Forelimb muscle (tissue), 1 donor: Measurements from ENCODE around the gene ADAM21. TPM values are rescaled to one million over a fixed set of nuclear protein-coding genes. Genes with fewer than 3 reads are reported as not detected.
A peak's percentile ranks its signal among the peaks of the same experiment; 100 is the strongest.
"Not testable (repeated sequence)": the region's sequence is repeated elsewhere in the genome, so short reads cannot be mapped to it uniquely, and the experiment has no call there.

Experiments used
- DNase-seq: peaks from one replicate; pipeline ENCODE4 v3.0.0-alpha.2; 2013; ENCODE audit warnings: low read depth
- polyA plus RNA-seq: library from polyadenylated mRNA; unstranded; fragments of 120-200 nt; gene quantifications from one replicate; pipeline ENCODE4 v1.2.1, GENCODE V29; 2013; ENCODE audit not compliant: insufficient read length

ADAM21 gene
- 0.32 TPM for polyA plus RNA-seq

DNA sequence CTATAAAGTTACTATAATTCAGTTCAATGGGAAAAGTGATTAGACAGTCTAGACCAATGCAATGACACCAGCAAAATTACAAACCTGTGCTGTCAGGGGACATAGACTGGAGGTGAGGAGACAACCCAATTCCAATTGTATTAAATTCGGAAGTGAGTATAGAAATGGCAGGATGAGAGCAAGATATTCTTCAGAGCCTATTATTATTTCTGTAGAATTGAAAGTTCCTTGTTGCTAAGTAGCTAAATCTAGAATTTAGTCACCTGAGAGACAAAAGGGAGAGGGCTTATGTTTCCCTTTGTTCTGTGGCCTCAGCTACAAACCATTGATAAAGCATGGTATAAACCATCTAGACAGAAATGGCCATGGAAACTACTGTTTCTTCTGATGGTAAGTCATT is at the start of gene ADAM21:
TSS of gene ADAM21 (plus strand) at position 301 of the 400 bp plus-strand sequence. CDS start 5,326 bp downstream, outside the sequence.
- no peak for DNase-seq

DNA sequence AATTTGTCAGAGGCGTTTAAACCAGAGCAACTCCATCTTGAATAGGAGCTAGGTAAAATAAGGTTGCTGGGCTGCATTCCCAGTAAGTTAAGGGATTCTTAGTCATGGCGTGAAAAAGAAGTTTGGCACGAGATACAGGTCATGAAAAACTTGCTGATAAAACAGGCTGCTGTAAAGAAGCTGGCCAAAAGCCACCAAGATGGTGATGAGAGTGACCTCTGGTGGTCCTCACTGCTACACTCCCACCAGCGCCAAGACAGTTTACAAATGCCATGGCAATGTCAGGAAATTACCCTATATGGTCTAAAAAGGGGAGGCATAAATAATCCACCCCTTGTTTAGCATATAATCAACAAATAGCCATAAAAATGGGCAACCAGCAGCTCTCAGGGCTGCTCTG is 48.6 kb upstream of the ADAM21 start:
- DNase-seq = not testable (repeated sequence)

DNA sequence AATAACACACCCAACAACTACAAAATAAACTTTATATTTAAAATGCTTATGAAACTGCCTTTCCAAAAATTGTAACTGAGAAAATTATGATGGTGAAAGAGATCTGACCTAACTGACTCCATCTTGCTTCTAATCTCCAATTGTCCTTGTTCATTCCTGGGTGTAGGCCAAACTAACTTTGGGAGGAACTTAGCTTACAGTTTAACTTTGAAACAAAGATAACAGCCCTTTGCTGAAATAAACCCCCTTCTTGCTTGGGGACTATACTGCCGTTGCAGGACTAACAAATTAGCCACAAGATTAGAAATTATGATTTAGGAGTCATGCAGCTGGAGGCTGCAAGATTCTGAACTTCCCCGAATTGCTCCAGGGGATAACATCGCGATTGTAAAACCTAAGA is 45.8 kb upstream of the ADAM21 start:
- DNase-seq = not testable (repeated sequence)

DNA sequence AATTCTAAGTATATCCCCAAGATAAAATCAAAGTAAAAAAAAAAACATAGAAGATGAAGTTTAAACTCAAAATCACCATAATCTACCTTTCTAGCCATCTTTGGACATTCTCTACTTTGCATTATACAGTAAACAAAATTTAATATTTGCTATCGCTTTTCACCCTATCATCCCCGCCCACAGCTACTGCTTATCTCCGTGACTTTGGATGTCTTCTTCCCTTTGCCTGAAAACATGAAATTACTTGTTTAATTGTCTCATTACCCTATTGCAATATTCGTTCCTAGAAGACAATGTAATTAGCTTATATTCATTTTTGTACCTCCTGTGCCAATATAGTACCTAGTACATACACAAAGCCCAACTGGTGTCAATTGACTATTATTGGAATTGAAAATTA is 44.4 kb upstream of the ADAM21 start:
- DNase-seq = no peak

DNA sequence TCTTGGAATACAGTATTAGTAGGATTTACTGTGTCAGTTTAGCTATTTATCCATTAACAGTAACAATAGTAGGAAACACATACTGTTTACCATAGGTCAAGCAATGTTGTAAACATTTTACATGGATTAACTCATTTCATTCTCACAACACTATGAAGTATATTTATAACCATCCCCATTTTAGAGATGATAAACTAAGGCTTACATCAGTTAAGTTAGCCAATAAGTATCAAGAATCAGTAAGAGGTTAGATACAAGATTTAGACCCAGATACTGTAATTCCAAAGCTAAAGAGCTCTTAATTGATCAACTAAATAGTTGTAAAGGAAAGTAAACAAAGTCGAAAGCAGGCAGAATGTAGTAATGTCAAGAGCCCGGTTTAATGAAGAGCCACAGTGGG is 36.2 kb upstream of the ADAM21 start:
- DNase-seq = no peak

DNA sequence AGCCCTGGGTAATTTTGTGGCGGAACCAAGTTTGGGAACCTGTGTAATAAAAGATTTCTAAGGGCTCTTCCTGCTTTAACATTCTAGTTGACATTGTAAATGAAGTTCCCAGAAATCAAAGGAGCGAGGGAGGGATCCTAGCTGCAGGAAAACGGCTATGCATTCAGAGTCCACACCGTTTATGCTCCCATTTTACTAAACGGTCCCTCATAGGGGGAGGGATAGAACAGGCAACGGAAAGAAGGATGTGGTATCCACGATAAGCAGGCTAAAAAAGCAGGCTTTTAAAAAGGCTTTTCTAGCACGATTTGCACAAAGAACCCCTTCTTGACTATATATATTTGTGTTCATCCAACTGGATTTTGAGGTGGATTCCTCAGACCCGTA is 35.6 kb upstream of the ADAM21 start:
- no peak for DNase-seq

DNA sequence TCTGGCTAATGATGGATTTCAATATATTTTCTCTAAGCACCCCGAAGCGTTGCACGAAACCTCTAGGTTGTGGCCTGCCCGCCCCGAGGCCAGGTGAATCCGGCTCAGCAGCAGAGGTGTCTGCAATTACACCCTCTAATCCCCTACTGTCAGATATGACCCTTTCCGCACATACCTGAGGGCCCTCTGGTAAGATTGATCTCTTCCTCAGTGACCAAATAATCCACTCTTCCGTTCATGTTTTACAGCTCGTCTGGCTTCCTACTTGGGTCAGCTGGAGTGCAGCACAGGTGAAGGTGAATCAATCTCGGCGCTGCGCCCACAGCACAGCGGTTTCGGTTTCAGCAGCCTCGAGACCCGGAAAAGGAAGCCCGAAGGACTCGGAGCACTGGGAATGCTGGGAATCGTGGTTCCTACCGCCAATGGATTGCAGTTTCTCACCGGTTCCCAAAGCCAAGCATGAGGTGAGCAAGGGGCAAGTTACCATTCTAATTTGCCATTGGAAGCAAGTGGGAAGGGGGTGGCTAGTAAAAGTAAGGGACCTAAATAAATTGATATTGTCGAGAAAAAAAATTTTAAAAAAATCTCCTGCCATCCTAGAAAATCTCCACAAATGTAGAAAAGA is 35.1 kb upstream of the ADAM21 start, which contains the start of gene SYNJ2BP:
TSS of gene SYNJ2BP (minus strand) at position 366 of the 625 bp plus-strand sequence. CDS start at position 239, 127 bp downstream.
- DNase-seq = peak; percentile 36

DNA sequence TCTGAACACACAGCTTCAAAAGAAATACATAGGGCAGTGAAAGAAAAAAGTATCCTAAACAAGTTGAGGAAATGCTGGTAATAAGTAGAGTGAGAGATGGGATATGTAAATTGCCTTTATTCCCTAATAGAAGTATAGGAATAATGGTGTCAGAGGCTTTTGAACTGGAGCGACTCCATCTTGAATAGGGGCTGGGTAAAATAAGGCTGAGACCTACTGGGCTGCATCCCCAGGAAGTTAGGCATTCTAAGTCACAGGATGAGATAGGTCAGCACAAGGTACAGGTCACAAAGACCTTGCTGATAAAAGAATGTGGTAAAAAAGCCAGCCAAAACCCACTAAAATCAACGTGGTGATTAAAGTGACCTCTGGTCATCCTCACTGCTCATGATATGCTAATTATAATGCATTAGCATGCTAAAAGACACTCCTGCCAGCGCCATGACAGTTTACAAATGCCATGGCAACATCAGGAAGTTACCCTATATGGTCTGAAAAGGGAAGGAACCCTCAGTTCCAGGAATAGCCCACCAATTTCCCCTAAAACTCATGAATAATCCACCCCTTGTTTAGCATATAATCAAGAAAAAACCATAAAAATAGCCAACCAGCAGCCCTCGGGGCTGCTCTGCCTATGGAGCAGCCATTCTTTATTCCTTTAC is 32.6 kb upstream of the ADAM21 start:
- DNase-seq = not testable (repeated sequence)

DNA sequence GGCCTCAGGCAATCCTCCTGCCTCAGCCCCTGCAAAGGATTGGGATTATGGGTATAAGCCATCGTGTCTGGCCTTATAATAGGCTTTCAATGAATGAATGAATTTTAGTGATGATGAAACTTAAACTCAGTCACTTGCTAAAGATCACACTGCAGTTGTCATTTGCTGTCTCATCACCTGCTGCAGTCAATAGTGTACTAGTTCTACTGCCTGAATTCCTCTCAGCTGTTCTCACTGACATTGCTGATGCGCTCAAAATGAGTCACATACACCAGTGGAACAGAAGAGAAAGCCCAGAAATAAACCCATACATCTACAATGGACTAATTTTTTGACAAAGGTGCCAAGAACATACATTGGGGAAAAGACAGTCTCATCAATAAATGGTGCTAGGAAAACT is 29.4 kb upstream of the ADAM21 start:
- no peak for DNase-seq

DNA sequence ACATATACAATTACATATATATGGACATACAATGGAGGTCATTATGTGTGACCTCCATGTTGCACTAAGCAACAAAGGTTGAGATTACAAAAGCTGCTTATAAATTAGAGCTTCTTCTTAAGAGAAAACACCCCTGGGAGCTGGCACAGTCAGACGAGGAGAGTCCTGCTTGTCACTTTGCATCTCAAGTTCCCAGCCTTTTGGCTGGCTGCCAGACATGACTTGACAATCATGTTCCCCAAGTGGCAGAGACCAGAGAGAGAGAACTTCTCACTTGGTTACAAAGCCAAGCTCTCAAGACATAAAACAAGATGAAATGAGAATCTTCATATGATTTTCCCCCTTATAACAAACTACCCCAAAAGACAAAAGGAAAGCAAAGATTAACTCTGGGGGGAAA is 26.6 kb upstream of the ADAM21 start:
- no peak for DNase-seq

DNA sequence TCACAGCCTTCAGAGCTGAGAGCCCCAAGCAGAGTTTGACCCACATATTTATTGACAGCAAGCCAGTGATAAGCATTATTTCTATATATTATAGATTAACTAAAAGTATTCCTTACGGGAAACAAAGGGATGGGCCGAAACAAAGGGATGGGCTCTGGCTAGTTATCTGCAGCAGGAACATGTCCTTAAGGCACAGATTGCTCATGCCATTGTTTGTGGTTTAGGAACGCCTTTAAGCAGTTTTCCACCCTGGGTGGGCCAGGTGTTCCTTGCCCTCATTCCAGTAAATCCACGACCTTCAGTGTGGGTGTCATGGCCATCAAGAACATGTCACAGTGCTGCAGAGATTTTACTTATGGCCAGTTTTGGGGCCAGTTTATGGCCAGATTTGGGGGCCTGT is 25.4 kb upstream of the ADAM21 start:
- DNase-seq = not testable (repeated sequence)

DNA sequence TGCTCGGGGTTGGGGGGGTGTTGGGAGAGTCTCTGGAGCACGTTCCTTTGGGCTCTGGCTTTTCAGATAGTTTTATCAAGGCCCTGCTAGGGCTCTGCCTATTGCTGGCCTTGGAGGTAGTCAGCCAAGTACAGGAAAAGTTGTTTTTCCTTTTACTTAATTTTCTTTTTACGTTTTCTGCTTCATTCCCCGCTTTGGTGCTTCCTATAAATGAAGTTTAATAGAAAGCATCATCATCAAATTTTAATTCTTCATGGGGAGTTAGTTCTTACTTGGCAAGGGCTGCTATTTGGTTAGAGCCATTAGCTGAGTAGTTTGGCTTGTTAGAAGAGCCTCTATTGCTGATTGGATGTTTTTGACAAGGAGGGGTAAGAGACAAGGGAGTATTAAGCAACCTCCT is 15.1 kb upstream of the ADAM21 start:
- no peak for DNase-seq

DNA sequence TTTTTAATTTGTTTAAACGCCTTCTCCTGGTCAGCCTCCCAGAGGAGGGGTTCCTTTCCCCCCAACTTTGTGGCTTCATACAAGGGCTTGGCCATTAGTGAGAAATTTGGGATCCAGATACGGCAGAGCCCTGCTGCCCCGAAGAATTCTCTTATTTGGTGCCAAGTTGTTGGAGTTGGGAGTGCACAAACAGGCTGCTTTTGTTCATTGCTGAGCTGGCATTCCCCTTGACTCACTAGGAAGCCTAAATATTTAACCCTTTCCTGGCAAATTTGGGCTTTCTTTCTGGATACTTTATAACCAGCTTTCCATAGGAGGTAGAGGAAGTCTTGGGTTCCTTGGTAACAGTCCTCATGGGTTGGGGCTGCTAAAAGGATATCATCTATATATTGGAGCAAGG is 10.3 kb upstream of the ADAM21 start:
- DNase-seq = no peak

DNA sequence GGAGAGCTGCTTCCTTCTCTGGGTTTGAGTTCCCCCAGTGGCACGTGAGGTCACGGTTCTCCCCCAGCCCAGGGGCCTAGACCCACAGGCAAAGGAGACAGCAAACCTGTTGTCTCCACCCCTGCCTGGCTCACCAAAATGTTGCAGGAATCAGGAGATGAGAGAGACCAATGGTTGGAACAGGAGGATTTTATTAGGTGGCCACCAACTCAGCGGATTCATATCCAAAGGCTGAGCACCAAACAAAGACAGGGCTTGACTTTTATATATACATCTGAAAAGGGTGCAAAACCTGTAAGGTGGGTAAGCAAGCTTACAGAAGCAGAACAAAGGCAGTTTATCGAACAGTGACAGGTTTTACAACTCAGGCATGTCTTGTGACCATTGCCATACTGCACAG is 9.2 kb upstream of the ADAM21 start:
- no peak for DNase-seq

DNA sequence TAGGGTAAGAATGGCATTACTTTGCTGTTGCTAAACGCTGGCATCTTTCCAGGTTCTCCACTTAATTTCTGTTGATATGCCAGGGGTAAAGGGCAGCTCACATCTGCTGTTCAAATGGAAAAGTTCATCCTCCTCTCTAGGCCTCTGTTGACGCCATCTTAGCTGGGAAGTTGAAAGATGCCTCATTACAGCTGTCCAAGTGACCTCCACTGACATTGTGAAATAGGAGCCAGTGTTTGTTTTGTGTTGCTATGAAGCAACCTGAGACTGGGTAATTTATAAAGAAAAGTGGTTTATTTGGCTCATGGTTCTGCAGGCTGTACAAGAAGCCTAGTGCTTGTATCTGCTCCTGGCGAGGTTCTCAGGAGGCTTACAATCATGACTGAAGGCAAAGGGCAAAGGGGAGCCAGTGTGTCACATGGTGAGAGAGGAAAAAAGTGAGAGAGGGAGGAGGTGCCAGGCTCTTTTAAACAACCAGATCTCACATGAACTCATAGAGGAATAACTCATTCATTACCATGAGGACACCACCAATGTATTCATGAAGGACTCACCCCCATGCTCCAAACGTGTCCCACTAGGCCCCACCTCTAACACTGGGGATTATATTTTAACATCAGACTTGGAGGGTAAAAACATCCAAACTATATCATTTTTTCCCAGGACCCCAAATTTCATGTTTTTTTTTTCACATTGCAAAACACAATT is 3.2 kb upstream of the ADAM21 start:
- DNase-seq = no peak

DNA sequence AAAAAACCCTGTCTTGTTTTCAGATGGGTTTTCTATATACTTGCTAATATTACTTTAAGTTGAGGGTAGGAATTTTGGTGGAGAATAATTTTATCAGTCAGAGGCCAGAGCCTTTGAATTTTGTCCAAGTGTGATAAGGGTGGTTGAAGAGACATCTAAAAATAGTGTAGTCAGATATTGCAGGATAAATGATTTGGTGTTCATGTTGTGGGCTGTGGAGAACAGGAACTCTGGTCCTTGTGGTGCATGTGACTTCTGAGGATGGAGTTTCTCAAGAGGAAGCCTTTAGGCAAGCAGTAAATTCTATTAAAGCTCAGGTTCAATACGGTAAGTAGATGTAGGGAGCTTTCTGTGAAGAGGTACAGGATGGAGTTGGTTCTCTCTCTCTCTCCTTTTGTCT is 2.8 kb downstream of the ADAM21 start:
- no peak for DNase-seq

DNA sequence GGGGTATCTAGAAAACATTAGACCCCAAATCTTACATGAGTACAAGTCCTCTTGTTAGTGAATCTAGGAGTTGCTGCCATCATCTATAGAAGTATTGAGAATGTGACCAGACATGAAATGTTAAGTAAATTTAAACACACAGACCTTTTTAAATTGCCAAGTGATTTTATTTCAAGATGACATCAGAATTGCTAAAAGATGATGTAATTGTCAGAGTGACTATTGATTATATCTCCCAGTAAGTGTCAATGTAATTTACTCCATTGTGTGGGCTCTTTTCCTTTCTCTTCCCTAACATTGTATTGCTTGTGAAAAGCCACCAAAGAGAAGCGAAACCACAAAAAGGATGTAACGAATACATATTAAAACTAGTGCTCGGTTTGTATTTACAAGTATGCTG is 16.8 kb downstream of the ADAM21 start:
- no peak for DNase-seq

DNA sequence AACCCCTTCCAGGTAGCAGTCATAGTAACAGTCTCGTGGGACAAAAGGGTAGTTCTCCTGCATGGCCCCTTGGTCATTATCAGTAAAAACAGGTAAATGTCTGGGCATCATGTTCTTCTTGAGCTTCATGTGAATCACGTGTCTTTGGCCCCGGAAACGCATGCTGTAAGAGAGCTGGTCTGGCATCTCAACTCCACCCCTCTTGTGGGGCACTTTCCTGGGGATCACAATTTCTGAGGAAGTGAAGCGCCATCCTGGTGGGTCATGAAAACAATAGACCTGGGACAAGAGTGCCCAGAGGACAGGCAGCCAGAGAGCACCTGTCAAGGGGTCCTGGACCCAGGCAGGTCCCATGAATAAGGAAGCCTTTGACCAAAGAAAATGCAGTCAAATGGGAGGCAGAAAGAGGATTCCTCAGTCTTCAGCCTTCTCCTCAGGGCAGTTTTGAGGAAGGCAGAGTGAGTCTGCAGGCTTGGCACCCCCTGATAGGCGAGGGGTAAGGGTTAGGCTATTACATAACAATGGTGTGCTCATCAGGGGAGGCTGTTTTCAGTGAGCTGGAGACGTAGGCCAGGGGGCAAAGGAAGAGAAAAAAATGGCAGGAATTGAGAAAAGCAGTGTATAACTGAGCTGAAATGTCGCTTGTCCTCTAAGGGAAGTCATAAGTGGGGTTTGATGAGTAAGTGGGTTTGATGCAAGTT is 19.0 kb downstream of the ADAM21 start:
- DNase-seq = not testable (repeated sequence)

DNA sequence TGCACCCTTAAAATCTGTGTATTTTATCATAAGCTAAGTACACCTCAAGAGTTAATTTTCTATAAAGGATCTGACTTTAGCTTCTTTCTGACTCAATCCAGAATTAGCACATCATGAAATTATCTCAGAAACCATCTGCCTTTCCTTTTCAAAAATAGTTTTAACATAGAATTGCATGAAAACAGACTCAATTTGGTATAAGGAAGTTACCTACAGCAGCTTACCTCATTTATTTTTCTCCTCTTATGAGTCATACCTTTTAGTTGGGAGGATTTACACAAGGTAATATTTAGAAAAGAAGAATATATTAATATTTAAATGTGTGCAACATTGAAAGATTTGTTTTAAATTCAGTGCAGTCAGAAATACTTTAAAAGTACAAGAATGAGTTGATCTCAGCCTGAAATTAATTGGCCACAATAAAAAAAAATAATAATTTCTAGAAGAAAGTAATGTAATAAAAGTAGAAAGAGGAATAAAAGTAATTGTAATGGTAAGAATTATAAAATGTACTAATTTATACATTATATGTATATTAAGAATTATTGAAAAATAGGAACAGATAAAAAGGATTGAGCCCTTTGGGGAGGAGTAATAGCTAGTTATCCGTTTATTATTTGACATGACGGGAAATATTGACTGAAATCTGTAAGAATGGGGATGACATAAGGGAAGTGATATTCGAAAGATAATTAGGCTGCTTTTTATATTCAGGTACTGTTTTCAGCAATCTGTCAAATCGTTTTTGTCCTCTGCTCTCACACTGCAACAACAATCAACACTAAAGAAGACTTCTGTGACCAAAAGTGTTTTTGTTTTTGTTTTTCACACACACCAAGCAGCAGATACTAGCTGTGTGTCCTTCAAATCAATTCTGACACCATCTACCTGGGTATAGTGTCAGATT is 20.5 kb downstream of the ADAM21 start:
- DNase-seq = no peak

DNA sequence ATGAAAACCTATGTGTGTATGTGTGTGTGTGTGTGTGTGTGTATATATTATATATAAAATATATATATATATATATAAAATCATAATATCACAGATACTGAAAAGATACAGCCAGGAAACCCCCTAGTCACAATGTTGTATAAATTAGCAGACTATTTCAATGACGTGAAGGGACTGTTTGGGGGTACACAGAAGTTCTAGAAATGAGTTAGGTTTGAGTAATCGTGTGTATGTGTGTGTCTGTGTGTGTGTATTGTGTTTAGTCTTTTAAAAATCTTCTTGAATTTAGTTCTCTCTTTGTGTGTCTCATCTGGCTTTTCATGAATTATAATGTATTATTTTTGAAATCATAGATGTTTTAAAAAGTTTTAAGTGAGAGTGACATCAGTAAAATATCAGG is 21.9 kb downstream of the ADAM21 start:
- DNase-seq = no peak

DNA sequence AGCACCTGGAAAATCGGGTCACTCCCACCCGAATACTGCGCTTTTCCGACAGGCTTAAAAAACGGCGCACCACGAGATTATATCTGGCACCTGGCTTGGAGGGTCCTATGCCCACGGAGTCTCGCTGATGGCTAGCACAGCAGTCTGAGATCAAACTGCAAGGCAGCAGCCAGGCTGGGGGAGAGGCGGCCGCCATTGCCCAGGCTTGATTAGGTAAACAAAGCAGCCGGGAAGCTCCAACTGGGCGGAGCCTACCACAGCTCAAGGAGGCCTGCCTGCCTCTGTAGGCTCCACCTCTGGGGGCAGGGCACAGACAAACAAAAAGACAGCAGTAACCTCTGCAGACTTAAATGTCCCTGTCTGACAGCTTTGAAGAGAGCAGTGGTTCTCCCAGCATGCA is 23.5 kb downstream of the ADAM21 start:
- not testable (repeated sequence) for DNase-seq
